SK-N-SH treated with all-trans-retinoic acid at 6 μM for 48 hours (cell line): Measurements from ENCODE around the gene LINGO1.

Experiments
- ATAC-seq: fragments of 200-7000 bp; cut with Tn5 transposase; 3 replicates; pipeline ENCODE4 v1.9.1; 2020; ENCODE audit warnings: mild to moderate bottlenecking, moderate library complexity
- ARNTL ChIP-seq: fragments of 450-650 bp; formaldehyde crosslinking; IDR thresholded peaks from 2 replicates; pipeline ENCODE4 v1.5.0; 2020; ENCODE audit warnings: low read depth, mild to moderate bottlenecking, moderate library complexity, borderline replicate concordance
- BACH2 ChIP-seq: fragments of 250-450 bp; sonication (Bioruptor Pico); IDR thresholded peaks from 2 replicates; pipeline ENCODE4 v1.9.0; 2021; ENCODE audit warnings: mild to moderate bottlenecking, borderline replicate concordance
- CREB5 ChIP-seq: fragments of 250-450 bp; sonication (Bioruptor Pico); IDR thresholded peaks from 2 replicates; pipeline ENCODE4 v1.5.1; 2020; ENCODE audit warnings: low read depth, mild to moderate bottlenecking, moderate library complexity
- CSDC2 ChIP-seq: fragments of 250-450 bp; sonication (Bioruptor Pico); IDR thresholded peaks from 2 replicates; pipeline ENCODE4 v1.5.0; 2020; ENCODE audit warnings: mild to moderate bottlenecking, moderate library complexity
- CSRNP3 ChIP-seq: fragments of 250-450 bp; sonication (Bioruptor Pico); IDR thresholded peaks from 2 replicates; pipeline ENCODE4 v1.5.1; 2021; ENCODE audit warnings: mild to moderate bottlenecking, moderate library complexity
- ESRRG ChIP-seq: fragments of 250-450 bp; sonication (Bioruptor Pico); IDR thresholded peaks from 2 replicates; pipeline ENCODE4 v1.6.1; 2021; ENCODE audit warnings: mild to moderate bottlenecking
- GLIS3 ChIP-seq: fragments of 250-450 bp; sonication (Bioruptor Pico); IDR thresholded peaks from 2 replicates; pipeline ENCODE4 v1.5.0; 2020; ENCODE audit warnings: mild to moderate bottlenecking, moderate library complexity
- ISL1 ChIP-seq: fragments of 250-450 bp; sonication (Bioruptor Pico); IDR thresholded peaks from 2 replicates; pipeline ENCODE4 v2.1.2; 2022; ENCODE audit warnings: mild to moderate bottlenecking, moderate library complexity
- OSR1 ChIP-seq: fragments of 250-450 bp; sonication (Bioruptor Pico); IDR thresholded peaks from 2 replicates; pipeline ENCODE4 v1.8.0; 2022; ENCODE audit warnings: moderate library complexity, mild to moderate bottlenecking, inconsistent platforms
- PATZ1 ChIP-seq: fragments of 250-450 bp; sonication (Bioruptor Pico); IDR thresholded peaks from 2 replicates; pipeline ENCODE4 v1.8.0; 2020; ENCODE audit warnings: mild to moderate bottlenecking, moderate library complexity, borderline replicate concordance
- PPARA ChIP-seq: fragments of 250-450 bp; sonication (Bioruptor Pico); IDR thresholded peaks from 2 replicates; pipeline ENCODE4 v1.5.0; 2020; ENCODE audit warnings: mild to moderate bottlenecking, borderline replicate concordance
- RARB ChIP-seq: fragments of 250-450 bp; sonication (Bioruptor Pico); IDR thresholded peaks from 2 replicates; pipeline ENCODE4 v1.8.0; 2021; ENCODE audit warnings: mild to moderate bottlenecking, moderate library complexity
- SNAI2 ChIP-seq: fragments of 250-450 bp; sonication (Bioruptor Pico); IDR thresholded peaks from 2 replicates; pipeline ENCODE4 v1.5.0; 2020; ENCODE audit warnings: mild to moderate bottlenecking, moderate library complexity
- TCF4 ChIP-seq: fragments of 250-450 bp; sonication (Bioruptor Pico); IDR thresholded peaks from 2 replicates; pipeline ENCODE4 v1.8.0; 2021; ENCODE audit warnings: mild to moderate bottlenecking, moderate library complexity, borderline replicate concordance
- TOX ChIP-seq: fragments of 250-450 bp; sonication (Bioruptor Pico); IDR thresholded peaks from 2 replicates; pipeline ENCODE4 v1.8.0; 2021; ENCODE audit warnings: mild to moderate bottlenecking, moderate library complexity, borderline replicate concordance
- ZC3H10 ChIP-seq: fragments of 250-450 bp; sonication (Bioruptor Pico); IDR thresholded peaks from 2 replicates; pipeline ENCODE4 v1.5.1; 2021; ENCODE audit warnings: mild to moderate bottlenecking, moderate library complexity
- ZFP3 ChIP-seq: fragments of 250-450 bp; sonication (Bioruptor Pico); IDR thresholded peaks from 2 replicates; pipeline ENCODE4 v1.5.0; 2020; ENCODE audit warnings: mild to moderate bottlenecking, moderate library complexity
- ZFP30 ChIP-seq: fragments of 450-650 bp; formaldehyde crosslinking; IDR thresholded peaks from 2 replicates; pipeline ENCODE4 v1.5.0; 2022; ENCODE audit warnings: mild to moderate bottlenecking, moderate library complexity
- ZNF565 ChIP-seq: fragments of 450-650 bp; formaldehyde crosslinking; conservative IDR thresholded peaks from 2 replicates; pipeline ENCODE4 v1.5.0; 2020; ENCODE audit warnings: low read depth, mild to moderate bottlenecking, moderate library complexity
- ZNF70 ChIP-seq: fragments of 450-650 bp; formaldehyde crosslinking; IDR thresholded peaks from 2 replicates; pipeline ENCODE4 v1.5.0; 2020; ENCODE audit warnings: mild to moderate bottlenecking, moderate library complexity
- ZNF8 ChIP-seq: fragments of 450-650 bp; formaldehyde crosslinking; IDR thresholded peaks from 2 replicates; pipeline ENCODE4 v1.5.0; 2020; ENCODE audit warnings: mild to moderate bottlenecking, moderate library complexity

The LINGO1 gene

GRCh38 chr15:77647961-77648360 is 15.2 kb upstream of the LINGO1 start:
- no peak for ATAC-seq
- TF ChIP-seq ZFP30 (CRISPR knock-in tag) (no peak), ESRRG (no peak), ARNTL (CRISPR knock-in tag) (no peak), GLIS3 (no peak), CSDC2 (CRISPR knock-in tag) (no peak), TOX (CRISPR knock-in tag) (no peak), CSRNP3 (CRISPR knock-in tag) (no peak), ZFP3 (CRISPR knock-in tag) (no peak), ISL1 (no peak), TCF4 (CRISPR knock-in tag) (no peak), PATZ1 (CRISPR knock-in tag) (no peak), ZNF70 (CRISPR knock-in tag) (no peak), CREB5 (CRISPR knock-in tag) (no peak), PPARA (CRISPR knock-in tag) (no peak), ZNF565 (CRISPR knock-in tag) (no peak), BACH2 (CRISPR knock-in tag) (no peak), ZC3H10 (CRISPR knock-in tag) (no peak), SNAI2 (CRISPR knock-in tag) (no peak), ZNF8 (no peak), RARB (CRISPR knock-in tag) (no peak)

- ATAC-seq, result no peak
- TF ChIP-seq ZNF565 (CRISPR knock-in tag), result no peak
- TF ChIP-seq SNAI2 (CRISPR knock-in tag), result no peak
- no peak for TF ChIP-seq ESRRG
- TF ChIP-seq CREB5 (CRISPR knock-in tag), result no peak
- no peak for TF ChIP-seq BACH2 (CRISPR knock-in tag)
- no peak for TF ChIP-seq CSRNP3 (CRISPR knock-in tag)
- no peak for TF ChIP-seq ARNTL (CRISPR knock-in tag)
- TF ChIP-seq CSDC2 (CRISPR knock-in tag), result no peak
- no peak for TF ChIP-seq ISL1
- no peak for TF ChIP-seq TOX (CRISPR knock-in tag)
- TF ChIP-seq OSR1, result no peak
- TF ChIP-seq ZFP3 (CRISPR knock-in tag), result no peak
- TF ChIP-seq PPARA (CRISPR knock-in tag), result no peak
- TF ChIP-seq RARB (CRISPR knock-in tag), result no peak
- TF ChIP-seq ZNF8, result no peak
- TF ChIP-seq ZNF70 (CRISPR knock-in tag), result no peak
- no peak for TF ChIP-seq ZFP30 (CRISPR knock-in tag)
- TF ChIP-seq GLIS3, result no peak
- TF ChIP-seq TCF4 (CRISPR knock-in tag), result no peak
Measured at GRCh38 chr15:77646104-77646694, 13.5 kb upstream of the LINGO1 start.

- ATAC-seq, result no peak
- TF ChIP-seq CSRNP3 (CRISPR knock-in tag) (no peak), CREB5 (CRISPR knock-in tag) (no peak), OSR1 (no peak), TOX (CRISPR knock-in tag) (no peak), ARNTL (CRISPR knock-in tag) (no peak), BACH2 (CRISPR knock-in tag) (no peak), TCF4 (CRISPR knock-in tag) (no peak), ISL1 (no peak), CSDC2 (CRISPR knock-in tag) (no peak), SNAI2 (CRISPR knock-in tag) (no peak), PATZ1 (CRISPR knock-in tag) (no peak), ZFP3 (CRISPR knock-in tag) (no peak), ZNF565 (CRISPR knock-in tag) (no peak), ZC3H10 (CRISPR knock-in tag) (no peak), GLIS3 (no peak), ZNF8 (no peak)
Measured at GRCh38 chr15:77645602-77646001, 12.9 kb upstream of the LINGO1 start.
